Mesendoderm (in vitro differentiated cells): ENCODE results near the gene ZNF296.

Experiments
- DNase-seq: peaks from one replicate; pipeline ENCODE4 v3.0.0; 2013
- H2AK5ac ChIP-seq: 2 replicates; pipeline ENCODE4 v1.6.1; 2013; ENCODE audit warnings: low read length, inconsistent platforms
- H2BK120ac ChIP-seq: 2 replicates; pipeline ENCODE4 v1.6.1; 2013; ENCODE audit warnings: low read depth, mild to moderate bottlenecking, low read length, moderate library complexity, mixed read lengths
- H2BK15ac ChIP-seq: replicated peaks from 2 replicates; pipeline ENCODE4 v1.6.1; 2013; ENCODE audit warnings: low read depth, mild to moderate bottlenecking, moderate library complexity
- H2BK5ac ChIP-seq: 2 replicates; pipeline ENCODE4 v1.6.1; 2013; ENCODE audit warnings: low read length, inconsistent platforms
- H3K18ac ChIP-seq: 2 replicates; pipeline ENCODE4 v1.6.1; 2013; ENCODE audit warnings: mild to moderate bottlenecking, low read length, mixed read lengths
- H3K23ac ChIP-seq: one replicate; pipeline ENCODE4 v1.6.1; 2013; ENCODE audit warnings: low read length
- H3K27ac ChIP-seq: 2 replicates; pipeline ENCODE4 v1.5.1; 2013; ENCODE audit warnings: low read depth, mild to moderate bottlenecking, inconsistent platforms, low read length, moderate library complexity
- H3K27me3 ChIP-seq: 2 replicates; pipeline ENCODE4 v1.6.1; 2013; ENCODE audit warnings: low read length, control low read depth, mild to moderate bottlenecking, inconsistent platforms; ENCODE audit not compliant: insufficient read depth, poor library complexity
- H3K36me3 ChIP-seq: 2 replicates; pipeline ENCODE4 v1.6.1; 2013; ENCODE audit warnings: low read length, inconsistent platforms; ENCODE audit not compliant: control insufficient read depth, insufficient read depth
- H3K4ac ChIP-seq: one replicate; pipeline ENCODE4 v1.6.1; 2013; ENCODE audit warnings: low read depth, mild to moderate bottlenecking, low read length, moderate library complexity
- H3K4me1 ChIP-seq: 2 replicates; pipeline ENCODE4 v1.6.1; 2013; ENCODE audit warnings: low read depth, low read length, inconsistent platforms; ENCODE audit not compliant: control insufficient read depth
- H3K4me2 ChIP-seq: 2 replicates; pipeline ENCODE4 v1.6.1; 2013; ENCODE audit warnings: low read length
- H3K4me3 ChIP-seq: 2 replicates; pipeline ENCODE4 v1.5.1; 2013; ENCODE audit warnings: mild to moderate bottlenecking, low read length
- H3K56ac ChIP-seq: one replicate; pipeline ENCODE4 v1.6.1; 2013; ENCODE audit warnings: low read length
- H3K79me1 ChIP-seq: 2 replicates; pipeline ENCODE4 v1.6.1; 2013; ENCODE audit warnings: low read length, inconsistent platforms
- H3K79me2 ChIP-seq: 2 replicates; pipeline ENCODE4 v1.6.1; 2013; ENCODE audit warnings: mild to moderate bottlenecking, low read length; ENCODE audit not compliant: control insufficient read depth, insufficient read depth
- H3K9ac ChIP-seq: 2 replicates; pipeline ENCODE4 v1.6.1; 2013; ENCODE audit warnings: low read length, inconsistent platforms
- H4K5ac ChIP-seq: one replicate; pipeline ENCODE4 v1.6.1; 2013; ENCODE audit warnings: low read length
- H4K8ac ChIP-seq: one replicate; pipeline ENCODE4 v1.6.1; 2013; ENCODE audit warnings: low read depth, mild to moderate bottlenecking, control low read depth, low read length, moderate library complexity
- WGBS: extraction: QIAGEN DNeasy Blood & Tissue Kit; methylation state at CpG from one replicate; pipeline ENCODE4 v1.1.7; 2013; ENCODE audit warnings: low lambda C conversion rate, missing lambda C conversion rate; ENCODE audit not compliant: insufficient coverage; ENCODE audit errors: extremely low coverage; 5-methylcytosine and 5-hydroxymethylcytosine counted together

ZNF296 gene

DNA sequence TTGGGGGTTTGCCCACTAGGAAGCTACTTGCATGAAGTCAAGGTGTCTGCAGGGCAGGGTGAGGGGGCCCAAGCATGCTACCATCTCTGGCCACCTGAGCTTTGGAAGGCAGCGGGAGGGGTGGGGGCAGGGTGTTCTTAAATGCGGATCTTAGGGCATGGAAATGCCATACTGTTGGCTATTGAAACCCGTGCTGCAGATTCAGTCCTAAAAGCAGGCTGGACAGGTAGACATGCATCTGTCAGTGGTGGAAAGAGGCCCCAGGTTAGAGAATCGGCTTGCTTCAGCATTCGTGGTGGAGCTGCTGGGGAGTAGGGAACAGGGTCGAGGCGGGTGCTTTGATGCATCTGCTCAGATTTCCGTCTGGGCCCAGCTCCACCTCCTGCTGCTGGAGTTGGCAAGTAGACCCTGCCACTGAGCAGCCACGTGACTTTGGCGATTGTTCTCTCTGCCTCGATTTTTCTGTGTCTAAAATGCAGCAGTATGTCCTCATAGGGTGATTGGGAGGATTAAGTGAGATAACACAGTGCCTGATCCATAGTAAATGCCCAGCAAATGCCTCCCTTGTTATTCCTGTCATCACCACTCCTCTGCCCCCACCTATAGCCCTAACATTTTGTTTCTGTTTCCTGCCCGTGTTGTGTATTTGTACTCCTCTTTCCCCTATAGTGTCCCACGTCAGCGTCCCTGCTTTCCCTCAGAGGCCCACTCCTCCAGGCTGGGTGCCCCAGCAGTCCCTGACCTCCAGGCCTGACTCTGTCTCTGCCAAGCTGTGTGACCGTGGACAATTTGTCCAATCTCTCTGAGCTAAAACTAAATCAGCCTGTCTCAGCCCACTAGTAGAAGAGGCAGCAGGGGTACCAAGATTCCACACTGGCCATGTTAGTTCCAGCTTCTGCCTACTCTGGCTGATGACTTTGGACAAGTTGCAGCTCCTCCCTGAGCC lies 22.5 kb upstream of the ZNF296 start:
- DNase-seq: no peak
- peaks cover 7% of the 10 kb centered on the region for H3K4me1 ChIP-seq
- H3K18ac ChIP-seq: no peak overlapping the region
- H2BK120ac ChIP-seq: no peak overlapping the region
- no peak overlapping the region for H3K23ac ChIP-seq
- no peak overlapping the region for H3K9ac ChIP-seq
- no peaks in the 10 kb centered on the region for H3K36me3 ChIP-seq
- no peak overlapping the region for H3K27ac ChIP-seq
- H2BK5ac ChIP-seq: no peak overlapping the region
- no peaks in the 10 kb centered on the region for H3K27me3 ChIP-seq
- H3K4me2 ChIP-seq: no peak overlapping the region
- H2BK15ac ChIP-seq: no peak overlapping the region
- H3K4me3 ChIP-seq: no peak overlapping the region
- H3K79me2 ChIP-seq: peaks cover 95% of the 10 kb centered on the region
- H4K5ac ChIP-seq: no peak overlapping the region
- H4K8ac ChIP-seq: no peak overlapping the region
- H3K56ac ChIP-seq: no peak overlapping the region
- no peak overlapping the region for H3K4ac ChIP-seq
- no CpG with 5 or more reads among the region's 15 CpGs for WGBS
- peaks cover 59% of the 10 kb centered on the region for H3K79me1 ChIP-seq
- no peak overlapping the region for H2AK5ac ChIP-seq

DNA sequence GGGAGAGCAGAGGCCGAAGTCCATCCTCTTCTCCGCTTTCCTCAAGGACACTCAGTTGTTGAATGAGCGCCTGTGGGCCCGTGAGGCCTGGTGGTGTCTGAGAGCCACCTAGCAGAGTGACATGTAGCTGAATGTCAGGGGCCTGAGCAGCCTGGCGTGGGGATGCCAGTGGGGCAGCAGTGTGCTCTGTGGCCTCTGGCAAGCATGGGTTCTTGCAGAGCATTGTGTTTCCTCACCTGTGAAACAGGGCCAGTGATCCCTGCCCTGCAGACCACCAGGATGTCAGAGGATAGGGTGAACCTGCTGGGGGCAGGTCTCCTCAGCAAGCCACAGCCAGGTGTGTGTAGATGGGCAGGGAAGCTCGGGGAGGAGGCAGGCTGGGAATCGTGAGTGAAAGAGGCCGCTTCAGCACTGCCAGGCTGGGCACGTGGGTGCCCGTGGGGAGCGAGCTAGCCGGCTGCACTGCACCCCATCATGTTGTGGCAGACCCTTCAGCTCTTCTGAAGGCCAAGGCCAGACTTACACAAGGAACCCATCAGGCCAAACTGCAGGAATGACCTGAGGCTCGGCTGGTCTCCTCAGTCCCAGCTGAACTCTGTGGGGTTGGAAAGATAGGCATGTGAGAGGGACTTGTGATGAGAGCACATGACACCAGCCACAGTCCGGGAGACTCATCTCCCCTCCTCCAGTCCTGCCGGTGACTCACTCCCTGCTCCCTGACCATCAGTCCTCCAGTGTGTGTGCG lies 21.7 kb upstream of the ZNF296 start:
- Histone ChIP-seq H2BK120ac (no peak overlapping the region), H2BK15ac (no peak overlapping the region), H3K56ac (peak overlapping the region; percentile 51), H3K36me3 (no peaks in the 10 kb centered on the region), H4K5ac (no peak overlapping the region), H3K79me1 (peaks cover 58% of the 10 kb centered on the region), H3K79me2 (peaks cover 96% of the 10 kb centered on the region), H3K9ac (no peak overlapping the region), H4K8ac (no peak overlapping the region), H3K4me2 (no peak overlapping the region), H2AK5ac (no peak overlapping the region), H3K23ac (peak overlapping the region; percentile 32), H2BK5ac (no peak overlapping the region), H3K18ac (no peak overlapping the region), H3K4me3 (no peak overlapping the region), H3K4ac (no peak overlapping the region), H3K4me1 (peaks cover 5% of the 10 kb centered on the region), H3K27ac (no peak overlapping the region), H3K27me3 (no peaks in the 10 kb centered on the region)
- peak; percentile 89 for DNase-seq
- no CpG with 5 or more reads among the region's 16 CpGs for WGBS

DNA sequence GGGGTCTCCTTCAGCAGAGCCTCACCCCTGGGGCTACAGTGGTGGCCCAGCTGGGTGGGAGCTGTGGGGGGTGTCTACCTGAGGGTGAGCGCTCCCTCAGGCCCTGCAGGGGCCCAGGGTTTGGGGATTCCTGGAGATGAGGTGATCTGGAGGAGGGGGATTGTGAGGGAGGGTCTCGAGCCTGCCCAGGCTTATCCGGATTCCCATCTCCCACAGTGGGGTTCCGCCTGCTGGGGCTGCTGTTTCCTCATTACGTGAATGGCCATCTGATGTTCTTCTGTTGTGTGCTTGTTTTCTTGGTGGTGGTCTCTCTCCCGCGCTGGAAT lies 21.1 kb upstream of the ZNF296 start:
- no peak overlapping the region for H3K56ac ChIP-seq
- H3K36me3 ChIP-seq: no peaks in the 10 kb centered on the region
- WGBS: no CpG with 5 or more reads among the region's 7 CpGs
- H3K27me3 ChIP-seq: no peaks in the 10 kb centered on the region
- H2AK5ac ChIP-seq: no peak overlapping the region
- peaks cover 4% of the 10 kb centered on the region for H3K4me1 ChIP-seq
- H3K4me3 ChIP-seq: no peak overlapping the region
- H2BK120ac ChIP-seq: no peak overlapping the region
- H3K18ac ChIP-seq: no peak overlapping the region
- H3K4ac ChIP-seq: no peak overlapping the region
- no peak overlapping the region for H3K23ac ChIP-seq
- H3K4me2 ChIP-seq: no peak overlapping the region
- DNase-seq: no peak
- no peak overlapping the region for H2BK5ac ChIP-seq
- peaks cover 54% of the 10 kb centered on the region for H3K79me1 ChIP-seq
- no peak overlapping the region for H3K27ac ChIP-seq
- H4K5ac ChIP-seq: no peak overlapping the region
- H3K9ac ChIP-seq: no peak overlapping the region
- peaks cover 92% of the 10 kb centered on the region for H3K79me2 ChIP-seq
- H2BK15ac ChIP-seq: no peak overlapping the region
- H4K8ac ChIP-seq: no peak overlapping the region

- Histone ChIP-seq H3K27ac (no peak overlapping the region), H3K9ac (no peak overlapping the region), H2BK120ac (no peak overlapping the region), H2BK5ac (no peak overlapping the region), H3K79me1 (peaks cover 49% of the 10 kb centered on the region), H4K5ac (no peak overlapping the region), H2AK5ac (no peak overlapping the region), H3K36me3 (no peaks in the 10 kb centered on the region), H3K4me1 (peaks cover 4% of the 10 kb centered on the region), H3K18ac (no peak overlapping the region), H3K4ac (no peak overlapping the region), H3K23ac (no peak overlapping the region), H3K4me2 (no peak overlapping the region), H2BK15ac (no peak overlapping the region), H3K4me3 (no peak overlapping the region), H3K79me2 (peaks cover 85% of the 10 kb centered on the region), H3K27me3 (no peaks in the 10 kb centered on the region), H4K8ac (no peak overlapping the region), H3K56ac (no peak overlapping the region)
- WGBS: no CpG with 5 or more reads among the region's 7 CpGs
- DNase-seq: no peak
These were observed 20.4 kb upstream of the ZNF296 start for GRCh38 chr19:45096700-45097099.

DNA sequence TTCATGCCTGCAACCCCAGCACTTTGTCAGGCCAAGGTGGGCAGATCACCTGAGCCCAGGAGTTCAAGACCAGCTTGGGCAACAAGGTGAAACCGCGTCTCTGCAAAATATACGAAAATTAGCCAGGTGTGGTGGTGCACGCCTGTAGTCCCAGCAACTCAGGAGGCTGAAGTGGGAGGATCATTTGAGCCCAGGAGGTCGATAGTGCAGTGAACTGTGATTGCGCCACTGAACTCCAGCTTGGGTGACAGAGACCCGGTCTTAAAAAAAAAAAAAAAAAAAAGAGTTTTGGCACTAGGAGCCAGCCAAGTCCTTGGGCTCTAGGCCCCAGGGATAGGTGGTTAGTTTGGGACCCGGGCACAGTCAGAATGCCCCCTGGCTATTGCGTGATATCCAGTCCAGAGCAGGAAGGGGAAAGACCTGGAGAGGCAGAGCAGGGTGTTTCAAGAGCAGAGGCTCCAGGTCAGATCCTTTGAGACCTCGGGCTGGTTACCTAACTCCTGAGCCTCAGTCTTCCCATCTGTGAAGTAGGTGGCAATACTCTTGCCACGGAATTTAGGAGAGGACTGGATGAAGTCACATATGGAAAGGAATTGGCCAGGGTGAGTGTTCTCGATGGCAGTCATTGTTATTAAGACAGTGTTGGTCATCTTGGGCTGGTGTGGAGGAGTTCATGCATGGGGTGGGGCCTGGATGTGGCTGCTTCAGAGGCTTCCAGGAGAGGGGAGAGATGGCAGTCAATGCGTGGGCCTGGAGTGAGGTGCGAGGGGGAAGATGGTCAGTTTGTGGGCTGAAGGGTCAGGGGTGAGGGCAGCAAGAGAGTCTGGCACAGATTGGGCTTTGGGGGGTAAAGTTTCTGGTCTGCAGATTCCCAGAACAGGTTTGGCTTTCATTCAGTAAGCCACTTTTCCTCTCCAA lies 19.5 kb upstream of the ZNF296 start:
- H3K79me2 ChIP-seq: peaks cover 77% of the 10 kb centered on the region
- no CpG with 5 or more reads among the region's 14 CpGs for WGBS
- no peak overlapping the region for H3K56ac ChIP-seq

More for the DNA sequence above, 19.5 kb upstream of the ZNF296 start:
- no peak overlapping the region for H2BK5ac ChIP-seq
- no peak overlapping the region for H3K18ac ChIP-seq
- H4K8ac ChIP-seq: no peak overlapping the region
- H4K5ac ChIP-seq: no peak overlapping the region
- H3K36me3 ChIP-seq: no peaks in the 10 kb centered on the region
- H3K9ac ChIP-seq: no peak overlapping the region
- no peak overlapping the region for H2BK15ac ChIP-seq
- no peak overlapping the region for H3K4ac ChIP-seq
- no peak for DNase-seq
- no peak overlapping the region for H3K27ac ChIP-seq
- H3K4me2 ChIP-seq: no peak overlapping the region
- H3K23ac ChIP-seq: no peak overlapping the region
- no peak overlapping the region for H3K4me3 ChIP-seq
- peaks cover 4% of the 10 kb centered on the region for H3K4me1 ChIP-seq
- no peaks in the 10 kb centered on the region for H3K27me3 ChIP-seq
- H2BK120ac ChIP-seq: no peak overlapping the region
- H3K79me1 ChIP-seq: peaks cover 42% of the 10 kb centered on the region
- H2AK5ac ChIP-seq: no peak overlapping the region
